Renal cortical epithelial cell (primary cell): ENCODE data around the gene SLC9A9. TPM values are rescaled to one million over a fixed set of nuclear protein-coding genes. Genes with fewer than 3 reads are reported as not detected.
A peak's percentile ranks its signal among the peaks of the same experiment; 100 is the strongest.
"Not testable (repeated sequence)": the region's sequence is repeated elsewhere in the genome, so short reads cannot be mapped to it uniquely, and the experiment has no call there.

Source experiments
- DNase-seq: peaks from one replicate; pipeline ENCODE4 v3.0.0-alpha.2; 2011; ENCODE audit warnings: low read depth
- total RNA-seq: library from RNA; depleted of rRNA; stranded (reverse); fragments of >200 nt; gene quantifications from 2 replicates; pipeline ENCODE4 v1.2.3, GENCODE V29; 2014

SLC9A9 gene
- total RNA-seq, 1 donor from 2014 or later, result 1.0 TPM

DNA sequence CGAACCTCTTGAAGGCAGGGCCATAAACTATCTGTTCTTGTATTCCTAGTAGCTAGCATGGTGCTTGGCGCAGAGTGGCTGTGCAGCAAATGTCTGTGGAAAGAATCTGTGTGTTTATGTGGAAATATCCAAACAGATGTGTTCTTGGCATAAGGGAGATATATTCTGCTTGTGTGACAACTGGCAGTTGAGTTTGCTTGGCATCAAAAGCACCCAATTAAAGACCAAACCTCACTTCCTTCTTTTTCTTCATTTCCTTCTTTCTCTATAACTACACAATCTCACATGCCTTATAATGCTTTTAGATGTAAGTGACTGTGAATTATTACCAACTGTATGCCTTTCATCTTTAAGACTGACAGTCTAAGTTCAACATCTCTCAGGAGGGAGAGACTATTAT, 296.5 kb downstream of the SLC9A9 start:
- DNase-seq, result no peak

- DNase-seq, result no peak
Measured at GRCh38 chr3:143548861-143549497, 299.3 kb downstream of the SLC9A9 start.

DNA sequence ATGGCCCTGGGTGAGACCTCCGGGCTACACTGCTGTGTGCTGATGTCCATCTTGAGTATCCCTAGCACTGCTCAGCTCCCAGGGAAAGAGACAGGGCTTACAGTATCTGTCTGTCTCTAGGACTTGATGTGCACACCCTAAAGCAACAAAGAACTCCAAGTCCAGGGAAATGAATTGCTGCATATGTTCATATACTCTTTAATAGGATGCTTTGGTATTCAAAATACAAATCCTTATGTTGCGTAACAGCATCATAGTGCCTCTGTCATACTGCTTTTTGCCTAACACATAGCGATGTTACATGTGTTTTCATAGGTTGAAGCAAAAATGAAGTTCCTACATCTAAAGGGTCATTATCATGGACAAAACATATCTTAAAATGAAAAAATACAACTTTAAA, 299.9 kb downstream of the SLC9A9 start:
- DNase-seq, result no peak

DNA sequence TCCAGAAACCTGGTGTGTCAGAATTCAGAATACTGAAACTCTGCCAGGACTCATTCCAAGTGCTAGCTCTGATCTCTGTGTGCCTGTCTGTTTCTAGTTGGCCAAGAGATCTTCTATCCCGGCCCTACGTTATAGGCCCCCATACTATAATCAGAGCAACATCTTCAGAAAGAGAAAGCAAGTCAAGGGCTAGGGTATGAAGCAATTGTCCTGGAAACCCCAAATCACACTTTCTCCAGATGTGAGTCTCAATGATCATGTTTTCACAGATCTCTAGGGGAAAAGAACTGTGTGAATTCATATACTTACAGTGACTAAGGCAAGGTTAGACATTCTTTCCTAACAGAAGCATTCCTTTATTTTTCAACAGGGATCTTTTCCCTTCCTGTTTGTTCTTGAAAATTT, 309.7 kb downstream of the SLC9A9 start:
- peak; percentile 62 for DNase-seq

DNA sequence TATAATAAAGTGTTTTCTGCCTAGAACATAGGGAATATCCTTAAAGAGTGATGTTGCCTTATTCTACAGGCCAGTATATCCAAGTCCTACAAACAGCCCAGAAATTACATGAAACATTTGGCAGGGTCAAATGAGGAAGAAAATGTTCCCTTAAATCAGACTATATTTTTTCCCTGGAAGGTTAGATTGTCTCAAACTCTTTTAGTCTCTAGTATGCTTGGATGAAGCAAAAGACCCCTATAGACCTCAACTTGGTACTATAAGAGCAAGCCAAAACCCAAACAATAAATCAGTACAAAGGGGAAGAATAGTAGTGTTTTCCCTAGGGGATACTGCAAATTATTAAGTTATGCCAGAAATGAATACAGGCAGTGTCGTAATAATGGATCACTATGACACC, 310.2 kb downstream of the SLC9A9 start:
- no peak for DNase-seq

- DNase-seq, result peak; percentile 13
Measured at GRCh38 chr3:143536817-143537535, 311.3 kb downstream of the SLC9A9 start.

DNA sequence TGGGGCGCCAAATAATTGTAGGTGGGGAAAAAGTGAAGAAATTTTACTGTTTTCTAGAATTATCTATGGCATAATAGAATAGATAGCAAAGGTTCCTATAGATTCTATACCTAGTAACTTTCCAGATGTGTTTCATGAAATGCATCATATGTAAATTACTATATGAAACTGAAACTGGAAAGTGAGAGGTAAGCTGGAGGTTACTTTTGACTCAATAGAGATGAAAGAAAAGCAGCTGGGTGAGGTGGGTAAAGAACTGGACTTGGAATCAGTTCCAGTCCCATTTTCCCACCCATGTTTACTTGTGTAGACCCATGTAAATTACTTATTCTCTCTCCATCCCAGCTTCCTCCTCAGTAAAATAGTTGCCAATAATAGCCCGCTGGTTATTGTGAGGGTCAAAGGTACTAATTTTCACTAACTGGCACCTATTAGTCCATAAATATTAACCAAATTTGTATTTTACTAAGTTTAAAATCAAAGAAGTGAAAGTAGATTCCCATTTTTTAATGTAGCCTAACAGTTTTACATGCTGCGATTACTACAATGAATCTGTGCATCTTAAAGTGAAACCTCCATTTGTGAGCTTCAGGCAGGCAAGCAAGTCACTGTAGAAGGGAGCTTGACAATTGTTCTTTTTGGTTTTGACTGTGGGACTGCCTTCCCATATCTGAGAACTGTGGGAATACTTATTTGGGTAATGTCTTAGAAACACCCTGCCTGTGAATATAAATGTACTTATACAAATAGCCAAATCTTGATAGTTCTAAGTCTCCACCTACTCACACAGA, 312.1 kb downstream of the SLC9A9 start:
- DNase-seq, result peak; percentile 5

GRCh38 chr3:143533391-143533790, 314.9 kb downstream of the SLC9A9 start:
- no peak for DNase-seq

DNA sequence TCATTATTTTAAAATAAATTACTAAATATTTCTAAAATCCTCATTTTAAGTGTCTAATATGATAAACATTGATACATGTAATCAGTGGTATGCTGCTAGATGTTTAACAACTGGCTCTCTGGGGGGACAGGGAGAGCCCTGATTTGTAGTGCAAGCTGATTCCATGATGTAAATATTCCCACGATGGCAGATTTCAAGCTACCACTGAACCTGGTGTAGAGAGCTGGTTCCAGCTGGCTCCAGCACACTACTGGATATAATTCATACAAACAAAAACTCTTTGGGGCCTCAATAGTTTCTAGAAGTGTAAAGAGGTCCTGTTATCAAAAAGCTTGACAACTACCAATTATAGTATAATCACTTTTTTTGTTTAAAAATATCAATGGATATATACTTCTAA, 316.2 kb downstream of the SLC9A9 start:
- DNase-seq, result no peak

GRCh38 chr3:143531101-143531500, 317.2 kb downstream of the SLC9A9 start:
- DNase-seq, result no peak

GRCh38 chr3:143529798-143530197, 318.5 kb downstream of the SLC9A9 start:
- DNase-seq, result no peak

DNA sequence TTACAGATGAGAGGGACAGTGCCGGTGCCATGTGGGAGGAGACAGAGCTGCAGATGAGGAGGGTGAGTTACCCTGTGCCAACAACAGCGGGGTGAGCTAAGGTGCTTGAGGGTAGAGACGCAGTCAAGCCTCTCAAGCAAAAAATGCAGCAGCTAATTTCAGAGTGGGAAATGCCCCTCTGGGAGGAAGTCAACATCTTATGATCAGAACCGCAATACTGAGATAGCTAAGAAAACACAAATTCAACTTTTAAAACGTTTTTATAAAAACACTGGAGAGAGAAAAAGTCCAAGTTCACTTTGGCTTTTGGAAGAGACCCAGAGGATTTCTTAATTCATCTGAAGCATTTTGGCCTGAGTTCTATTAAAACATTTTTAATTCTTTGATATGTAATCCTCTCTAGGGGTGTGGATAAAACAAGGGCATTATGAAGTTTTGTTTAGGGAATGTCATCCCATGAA, 319.2 kb downstream of the SLC9A9 start:
- DNase-seq, result peak; percentile 27

DNA sequence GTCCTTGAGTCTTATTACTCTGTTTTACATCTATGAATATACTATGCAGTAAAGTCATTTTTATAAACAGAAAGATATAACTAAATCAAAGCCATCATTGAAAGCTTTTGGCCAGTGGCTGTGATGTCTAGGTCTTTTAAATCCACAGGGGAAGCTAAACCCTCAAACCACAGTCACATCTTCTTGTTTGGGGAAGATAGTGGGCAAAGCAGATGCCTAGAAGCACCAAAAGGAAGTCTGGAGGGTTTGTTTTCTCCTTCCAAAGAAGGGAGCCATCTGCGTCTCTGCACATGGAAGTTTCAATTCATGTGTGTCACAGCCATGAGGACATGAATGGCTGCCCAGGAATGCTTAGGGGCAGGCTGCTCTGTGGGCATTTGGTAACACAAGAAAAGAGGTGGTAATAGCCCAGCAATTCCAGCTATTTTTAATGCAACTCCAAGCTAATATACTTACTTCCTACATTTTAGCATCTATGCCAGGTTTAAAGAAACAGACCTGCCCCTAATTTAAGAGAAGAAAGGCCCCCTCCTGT, 322.2 kb downstream of the SLC9A9 start:
- peak; percentile 44 for DNase-seq

DNA sequence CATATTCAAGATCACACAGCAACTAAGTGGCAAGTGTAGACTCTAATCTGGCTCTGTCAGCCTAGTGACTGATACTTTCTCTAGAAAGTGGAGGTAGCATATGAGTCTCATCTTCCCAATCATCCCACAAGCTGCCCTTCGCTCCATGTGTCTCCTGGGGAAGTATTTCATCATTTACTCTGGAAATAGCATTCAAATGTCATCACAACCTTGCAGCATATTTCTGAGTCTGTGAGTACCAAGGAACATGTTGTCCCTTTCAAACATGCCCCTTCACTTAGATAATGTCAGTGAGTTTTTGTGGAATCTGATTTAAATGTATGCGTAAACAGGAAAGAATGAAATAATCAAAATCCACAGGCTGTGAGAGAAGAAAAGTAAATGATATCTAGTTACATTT, 322.9 kb downstream of the SLC9A9 start:
- DNase-seq, result peak; percentile 35

DNA sequence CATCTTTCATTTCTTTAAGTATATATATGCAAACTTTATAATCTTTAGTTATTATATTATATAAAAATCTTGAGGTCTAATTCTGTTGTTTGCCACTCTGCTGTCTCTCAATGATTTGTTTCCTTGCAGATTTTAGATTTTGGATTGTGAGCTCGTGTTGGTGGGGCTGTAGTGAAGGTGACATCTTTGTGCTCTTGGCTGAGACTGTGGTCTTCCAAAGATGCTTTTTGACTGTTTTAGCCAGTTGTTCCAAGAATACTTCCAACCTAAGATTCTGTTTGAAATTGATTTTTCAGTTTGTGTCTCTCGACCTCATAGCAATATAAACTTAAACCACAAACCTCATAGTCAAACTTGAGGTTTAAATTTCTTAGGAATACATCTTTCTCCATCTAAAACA, 326.5 kb downstream of the SLC9A9 start:
- DNase-seq, result no peak

DNA sequence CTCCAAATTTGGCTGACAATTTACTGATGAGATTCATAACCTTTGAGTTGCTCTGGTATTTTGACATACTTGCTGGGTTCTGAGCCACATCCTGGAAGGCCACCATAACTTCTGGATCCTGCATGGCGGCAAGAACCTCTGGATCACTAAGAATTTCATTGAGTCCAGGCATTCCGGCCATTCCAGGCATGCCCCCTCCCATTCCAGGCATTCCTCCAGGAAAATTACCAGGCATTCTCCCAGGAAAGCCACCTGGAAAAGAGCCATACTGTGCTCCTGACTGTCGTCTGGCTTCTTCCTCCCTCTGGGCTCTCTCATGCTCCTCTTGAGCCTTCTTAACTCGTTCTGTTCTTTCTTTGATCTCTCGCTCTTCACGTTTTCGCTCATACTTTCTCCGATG, 331.1 kb downstream of the SLC9A9 start:
- not testable (repeated sequence) for DNase-seq

DNA sequence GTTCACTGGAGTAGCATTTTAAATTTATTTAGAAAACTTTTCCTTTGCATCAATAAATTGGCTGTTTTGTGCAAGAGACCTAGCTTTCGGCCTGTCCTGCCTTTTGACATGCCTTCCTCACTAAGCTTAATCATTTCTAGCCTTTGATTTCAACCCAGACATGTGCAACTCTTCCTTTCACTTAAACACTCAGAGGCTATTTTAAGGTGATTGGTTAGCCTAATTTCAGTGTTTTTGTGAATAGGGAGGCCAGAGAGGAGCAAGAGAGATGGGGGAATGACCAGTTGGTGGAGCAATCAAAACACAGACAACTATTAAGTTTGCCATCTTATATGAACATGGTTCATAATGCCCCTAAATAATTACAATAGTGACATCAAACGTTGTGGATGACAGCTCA, 333.4 kb downstream of the SLC9A9 start:
- DNase-seq, result no peak

DNA sequence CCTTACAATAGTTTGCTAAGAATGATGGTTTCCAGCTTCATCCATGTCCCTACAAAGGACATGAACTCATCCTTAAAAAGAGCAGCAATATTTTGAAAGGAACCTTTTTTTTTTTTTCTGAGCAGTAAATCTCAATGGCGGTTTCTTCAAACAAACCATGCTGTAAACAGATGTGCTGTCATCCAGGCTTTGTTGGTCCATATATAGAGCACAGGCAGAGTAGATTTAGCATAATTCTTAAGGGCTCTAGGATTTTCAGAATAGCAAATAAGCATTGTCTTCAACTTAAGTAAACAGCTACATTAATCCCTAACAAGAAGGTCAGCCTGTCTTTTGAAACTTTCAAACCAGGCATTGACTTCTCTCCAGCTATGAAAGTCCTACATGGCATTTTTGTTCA, 334.2 kb downstream of the SLC9A9 start:
- no peak for DNase-seq

DNA sequence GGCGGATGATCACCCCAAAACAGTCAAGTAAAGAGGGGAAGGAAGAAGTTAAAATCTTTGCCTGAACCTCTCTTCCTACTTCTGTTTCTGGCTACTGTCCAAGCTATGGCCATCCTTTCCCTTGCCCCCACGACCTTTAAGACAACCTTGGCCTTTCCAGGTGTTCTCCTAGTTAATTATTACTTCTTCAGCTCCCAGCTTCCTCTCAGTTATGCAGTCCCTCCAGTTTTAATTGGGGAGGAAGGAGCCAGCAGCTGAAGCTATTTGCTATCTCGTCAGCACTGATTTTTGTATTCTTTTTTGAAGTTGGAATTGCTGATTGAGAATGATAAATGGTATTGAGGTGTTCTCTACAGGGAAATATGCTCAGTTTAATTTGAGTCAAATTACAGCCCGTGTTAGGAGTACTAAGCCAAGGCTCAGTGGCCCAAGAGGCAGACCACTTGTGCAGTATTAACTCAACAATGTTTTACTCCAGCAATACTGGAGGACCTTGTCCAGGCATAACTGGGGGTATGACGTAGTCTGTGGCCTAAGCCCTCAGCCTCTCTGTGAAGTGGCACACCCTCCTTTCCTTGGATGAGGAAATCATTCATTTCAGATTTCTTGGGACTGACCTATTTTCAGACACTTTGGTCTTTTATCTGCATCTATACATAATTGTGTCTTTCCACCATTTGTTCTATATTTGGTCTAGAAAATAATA, 336.9 kb downstream of the SLC9A9 start:
- peak; percentile 40 for DNase-seq

- peak; percentile 6 for DNase-seq
Measured at GRCh38 chr3:143510601-143511000, 337.7 kb downstream of the SLC9A9 start.

- peak; percentile 86 for DNase-seq
Measured at GRCh38 chr3:143507735-143508580, 340.3 kb downstream of the SLC9A9 start.
